ENCODE measurements around the gene SOBP. TPM values are rescaled to one million over a fixed set of nuclear protein-coding genes. Genes with fewer than 3 reads are reported as not detected.

SOBP gene
- total RNA-seq, 4 donors from 2014 or later: 2.6 to 21.2 (median 8.7) TPM

- Histone ChIP-seq H3K9me3 (no peaks in the 10 kb centered on the region), H3K27me3 (no peaks in the 10 kb centered on the region), H3K27ac (peak overlapping the region in 1 of 2 donors; percentile 3), H3K4me3 (no peak overlapping the region), H3K4me1 (peaks cover 0 to 6% of the 10 kb centered on the region in 2 donors), H3K36me3 (no peaks in the 10 kb centered on the region)
- no peak for DNase-seq
- no peak for TF ChIP-seq CTCF (IDR thresholded peaks at IDR 0.05)
- no peak for TF ChIP-seq POLR2A (IDR thresholded peaks at IDR 0.05)
- intact Hi-C loops (cut with DNase I; ENCODE audit: low total_unique reads): no loop called here
Measured at GRCh38 chr6:107606407-107606806, 116.5 kb downstream of the SOBP start.

GRCh38 chr6:107607116-107607515 lies 117.2 kb downstream of the SOBP start:
- DNase-seq: peak; percentile 57 to 59

GRCh38 chr6:107611094-107611810 lies 121.3 kb downstream of the SOBP start:
- no peak for DNase-seq
- intact Hi-C loops (cut with DNase I; ENCODE audit: low total_unique reads): no loop called here
- Histone ChIP-seq H3K4me1 (peaks cover 0 to 6% of the 10 kb centered on the region in 2 donors), H3K36me3 (no peaks in the 10 kb centered on the region), H3K27ac (no peak overlapping the region), H3K4me3 (no peak overlapping the region), H3K27me3 (no peaks in the 10 kb centered on the region), H3K9me3 (no peaks in the 10 kb centered on the region)
- no peak for TF ChIP-seq POLR2A (IDR thresholded peaks at IDR 0.05)

More at GRCh38 chr6:107607116-107607515, 117.2 kb downstream of the SOBP start:
- Histone ChIP-seq H3K4me1 (peaks cover 0 to 6% of the 10 kb centered on the region in 2 donors), H3K27ac (peak overlapping the region in 1 of 2 donors; percentile 3), H3K9me3 (no peaks in the 10 kb centered on the region), H3K27me3 (no peaks in the 10 kb centered on the region), H3K36me3 (no peaks in the 10 kb centered on the region), H3K4me3 (no peak overlapping the region)
- TF ChIP-seq POLR2A (IDR thresholded peaks at IDR 0.05): no peak
- no peak for TF ChIP-seq CTCF (IDR thresholded peaks at IDR 0.05)
- intact Hi-C loops (cut with DNase I; ENCODE audit: low total_unique reads): no loop called here

- intact Hi-C loops (cut with DNase I; ENCODE audit: low total_unique reads): no loop called here
- DNase-seq: no peak
- Histone ChIP-seq H3K27me3 (no peaks in the 10 kb centered on the region), H3K4me3 (no peak overlapping the region), H3K4me1 (peaks cover 0 to 6% of the 10 kb centered on the region in 2 donors), H3K36me3 (no peaks in the 10 kb centered on the region), H3K27ac (no peak overlapping the region), H3K9me3 (no peaks in the 10 kb centered on the region)
- TF ChIP-seq CTCF (IDR thresholded peaks at IDR 0.05) (no peak), POLR2A (IDR thresholded peaks at IDR 0.05) (no peak)
Measured at GRCh38 chr6:107612762-107613415, 123.0 kb downstream of the SOBP start.

GRCh38 chr6:107613651-107614379 lies 123.9 kb downstream of the SOBP start:
- H3K4me1 ChIP-seq: peaks cover 0 to 6% of the 10 kb centered on the region in 2 donors
- DNase-seq: no peak
- TF ChIP-seq CTCF (IDR thresholded peaks at IDR 0.05): no peak
- TF ChIP-seq POLR2A (IDR thresholded peaks at IDR 0.05): no peak
- no peaks in the 10 kb centered on the region for H3K9me3 ChIP-seq
- intact Hi-C loops (cut with DNase I; ENCODE audit: low total_unique reads): no loop called here
- no peaks in the 10 kb centered on the region for H3K27me3 ChIP-seq
- no peaks in the 10 kb centered on the region for H3K36me3 ChIP-seq
- no peak overlapping the region for H3K4me3 ChIP-seq
- no peak overlapping the region for H3K27ac ChIP-seq
